Osteoblast (primary cell): ENCODE data around the gene NOX5. TPM values are rescaled to one million over a fixed set of nuclear protein-coding genes. Genes with fewer than 3 reads are reported as not detected.

Experiments
- DNase-seq: peaks from one replicate; pipeline ENCODE4 v3.0.0; 2011; ENCODE audit warnings: low spot score, mixed read lengths; ENCODE audit not compliant: insufficient read length; ENCODE audit errors: missing footprints
- H2AFZ ChIP-seq: 2 replicates; pipeline ENCODE4 v1.6.0; 2011; ENCODE audit warnings: mild to moderate bottlenecking, low read length
- H3K27ac ChIP-seq: 2 replicates; pipeline ENCODE4 v1.5.1; 2011; ENCODE audit warnings: mild to moderate bottlenecking, low read depth, low read length, moderate library complexity
- H3K27me3 ChIP-seq: 2 replicates; pipeline ENCODE4 v1.6.0; 2012; ENCODE audit warnings: mild to moderate bottlenecking, control low read depth, inconsistent platforms, low read length, moderate library complexity; ENCODE audit not compliant: insufficient read depth
- H3K36me3 ChIP-seq: 2 replicates; pipeline ENCODE4 v1.5.1; 2011; ENCODE audit warnings: mild to moderate bottlenecking, low read length, control low read depth, moderate library complexity; ENCODE audit not compliant: insufficient read depth
- H3K4me1 ChIP-seq: 2 replicates; pipeline ENCODE4 v1.5.1; 2011; ENCODE audit warnings: mild to moderate bottlenecking, low read length, control low read depth, moderate library complexity; ENCODE audit not compliant: insufficient read depth
- H3K4me2 ChIP-seq: 2 replicates; pipeline ENCODE4 v1.6.0; 2011; ENCODE audit warnings: mild to moderate bottlenecking, low read length; ENCODE audit not compliant: insufficient read depth
- H3K4me3 ChIP-seq: fragments of 200-600 bp; sonication (generic); 3 replicates; pipeline ENCODE4 v1.5.1; 2012; ENCODE audit warnings: mild to moderate bottlenecking, low read length, inconsistent platforms; ENCODE audit not compliant: insufficient read depth
- H3K79me2 ChIP-seq: 2 replicates; pipeline ENCODE4 v1.6.0; 2012; ENCODE audit warnings: mild to moderate bottlenecking, low read length, control low read depth, inconsistent platforms; ENCODE audit not compliant: insufficient read depth
- H3K9me3 ChIP-seq: 2 replicates; pipeline ENCODE4 v1.5.1; 2011; ENCODE audit warnings: low read depth, low read length, control low read depth
- H4K20me1 ChIP-seq: 2 replicates; pipeline ENCODE4 v1.6.0; 2012; ENCODE audit warnings: mild to moderate bottlenecking, low read length, control low read depth; ENCODE audit not compliant: insufficient read depth
- total RNA-seq: library from RNA; depleted of rRNA; stranded (reverse); fragments of >200 nt; gene quantifications from 2 replicates; pipeline ENCODE4 v1.2.3, GENCODE V29; 2012
- TF ChIP-seq, protein P1 (sequence below): IDR thresholded peaks from 2 replicates; pipeline ENCODE4 v1.5.1; 2011; ENCODE audit warnings: mild to moderate bottlenecking, low read depth, low read length, moderate library complexity; ENCODE audit errors: extremely low read depth

Gene NOX5
- total RNA-seq, 1 donor: 0.36 TPM

DNA sequence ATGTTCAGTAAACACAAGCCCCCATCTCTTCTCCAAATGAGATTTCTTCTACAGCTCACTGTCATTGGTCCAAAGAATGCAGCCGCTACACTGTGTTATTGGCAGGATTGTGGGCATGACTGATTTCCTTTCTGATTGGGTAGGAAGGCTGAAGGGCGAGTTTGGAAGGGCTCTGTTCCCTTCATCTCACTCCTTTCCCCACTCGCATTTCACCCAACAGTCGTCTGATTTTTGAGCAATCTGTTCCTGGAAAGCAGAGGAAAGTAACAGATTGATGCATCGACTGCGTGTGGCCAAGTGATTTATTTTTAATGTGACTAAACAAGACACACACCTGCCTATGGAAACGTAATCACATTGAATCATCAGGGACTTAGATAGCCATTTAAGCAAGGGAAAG is 55.5 kb downstream of the NOX5 start:
- Histone ChIP-seq H3K4me2 (no peak overlapping the region), H3K4me3 (no peak overlapping the region), H4K20me1 (no peaks in the 10 kb centered on the region), H2AFZ (no peak overlapping the region), H3K36me3 (no peaks in the 10 kb centered on the region), H3K4me1 (peaks cover 6% of the 10 kb centered on the region), H3K27me3 (peaks cover 3% of the 10 kb centered on the region), H3K9me3 (peaks cover 2% of the 10 kb centered on the region), H3K27ac (no peak overlapping the region), H3K79me2 (no peaks in the 10 kb centered on the region)
- TF ChIP-seq, protein P1, sequence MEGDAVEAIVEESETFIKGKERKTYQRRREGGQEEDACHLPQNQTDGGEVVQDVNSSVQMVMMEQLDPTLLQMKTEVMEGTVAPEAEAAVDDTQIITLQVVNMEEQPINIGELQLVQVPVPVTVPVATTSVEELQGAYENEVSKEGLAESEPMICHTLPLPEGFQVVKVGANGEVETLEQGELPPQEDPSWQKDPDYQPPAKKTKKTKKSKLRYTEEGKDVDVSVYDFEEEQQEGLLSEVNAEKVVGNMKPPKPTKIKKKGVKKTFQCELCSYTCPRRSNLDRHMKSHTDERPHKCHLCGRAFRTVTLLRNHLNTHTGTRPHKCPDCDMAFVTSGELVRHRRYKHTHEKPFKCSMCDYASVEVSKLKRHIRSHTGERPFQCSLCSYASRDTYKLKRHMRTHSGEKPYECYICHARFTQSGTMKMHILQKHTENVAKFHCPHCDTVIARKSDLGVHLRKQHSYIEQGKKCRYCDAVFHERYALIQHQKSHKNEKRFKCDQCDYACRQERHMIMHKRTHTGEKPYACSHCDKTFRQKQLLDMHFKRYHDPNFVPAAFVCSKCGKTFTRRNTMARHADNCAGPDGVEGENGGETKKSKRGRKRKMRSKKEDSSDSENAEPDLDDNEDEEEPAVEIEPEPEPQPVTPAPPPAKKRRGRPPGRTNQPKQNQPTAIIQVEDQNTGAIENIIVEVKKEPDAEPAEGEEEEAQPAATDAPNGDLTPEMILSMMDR: no peak
- no peak for DNase-seq

DNA sequence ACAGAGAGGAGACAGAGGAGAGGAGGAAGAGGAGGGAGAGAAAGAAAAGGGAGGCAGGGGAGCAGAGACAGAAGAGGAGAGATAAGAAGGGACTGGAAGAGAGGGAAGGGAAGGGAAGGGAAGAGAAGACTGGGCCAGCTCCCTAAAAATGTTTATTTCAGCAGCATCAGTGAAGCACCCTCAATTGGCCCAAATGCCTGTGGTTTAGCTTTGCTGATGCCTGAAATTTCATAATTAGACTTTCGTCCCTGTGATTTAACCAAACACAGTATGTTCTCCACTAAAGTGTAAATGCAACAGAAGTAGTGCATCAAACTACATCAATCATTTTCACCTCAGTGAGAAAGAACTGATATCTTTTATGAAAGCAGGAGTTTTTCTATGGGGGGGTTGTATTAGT is 55.9 kb downstream of the NOX5 start:
- H4K20me1 ChIP-seq: no peaks in the 10 kb centered on the region

DNA sequence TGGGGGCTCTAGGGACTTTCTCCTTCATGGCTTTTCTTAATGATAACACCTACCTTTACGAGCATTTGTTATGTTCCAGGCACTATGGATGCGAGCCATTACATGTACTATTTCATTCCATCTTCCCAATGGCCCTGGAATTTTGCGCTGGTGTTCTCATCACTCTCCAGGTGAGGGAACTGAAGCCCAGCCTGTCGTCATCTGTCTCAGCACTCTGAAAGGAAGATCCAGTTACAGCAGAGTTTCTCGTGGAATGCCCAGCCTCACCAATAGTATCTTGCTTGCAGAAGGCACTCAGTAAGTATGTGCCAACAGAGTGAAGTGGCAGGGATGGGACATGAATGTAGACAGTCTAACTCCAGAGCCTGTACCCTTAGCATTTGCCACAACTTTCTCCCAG is 56.8 kb downstream of the NOX5 start:
- Histone ChIP-seq H4K20me1 (no peaks in the 10 kb centered on the region), H3K4me2 (no peak overlapping the region), H3K9me3 (peaks cover 2% of the 10 kb centered on the region), H3K4me1 (peaks cover 6% of the 10 kb centered on the region), H3K27me3 (peaks cover 3% of the 10 kb centered on the region), H2AFZ (no peak overlapping the region), H3K79me2 (no peaks in the 10 kb centered on the region), H3K27ac (no peak overlapping the region), H3K36me3 (no peaks in the 10 kb centered on the region), H3K4me3 (no peak overlapping the region)
- TF ChIP-seq, protein P1: no peak
- no peak for DNase-seq

More for the DNA sequence above, 55.9 kb downstream of the NOX5 start:
- H3K27ac ChIP-seq: no peak overlapping the region
- TF ChIP-seq, protein P1: no peak
- DNase-seq: no peak
- H3K9me3 ChIP-seq: peaks cover 2% of the 10 kb centered on the region
- H3K4me2 ChIP-seq: no peak overlapping the region
- no peak overlapping the region for H2AFZ ChIP-seq
- H3K79me2 ChIP-seq: no peaks in the 10 kb centered on the region
- peaks cover 6% of the 10 kb centered on the region for H3K4me1 ChIP-seq
- H3K27me3 ChIP-seq: peaks cover 3% of the 10 kb centered on the region
- no peak overlapping the region for H3K4me3 ChIP-seq
- H3K36me3 ChIP-seq: no peaks in the 10 kb centered on the region

DNA sequence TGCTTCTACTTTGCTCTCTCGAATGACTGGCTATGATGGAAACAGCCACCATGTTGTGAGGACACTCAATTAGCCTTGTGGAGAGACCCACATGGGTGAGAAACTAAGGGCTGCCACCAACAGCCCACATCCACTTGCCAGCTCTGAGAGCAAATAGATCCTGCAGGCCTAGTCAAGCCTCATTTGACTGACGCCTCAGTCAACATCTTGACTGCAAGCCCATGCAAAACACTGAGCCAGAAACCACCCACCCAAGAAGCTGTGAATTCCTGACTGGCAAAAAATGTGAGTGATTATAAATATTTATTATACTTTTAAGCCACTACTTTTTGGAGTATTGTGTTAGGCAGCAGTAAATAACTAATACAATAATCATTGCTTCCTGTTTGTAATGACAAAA is 58.4 kb downstream of the NOX5 start:
- peaks cover 3% of the 10 kb centered on the region for H3K27me3 ChIP-seq
- H3K79me2 ChIP-seq: no peaks in the 10 kb centered on the region
- peaks cover 2% of the 10 kb centered on the region for H3K9me3 ChIP-seq
- no peaks in the 10 kb centered on the region for H3K36me3 ChIP-seq
- H3K4me3 ChIP-seq: no peak overlapping the region
- no peak for DNase-seq
- no peaks in the 10 kb centered on the region for H4K20me1 ChIP-seq
- no peak overlapping the region for H2AFZ ChIP-seq
- no peak overlapping the region for H3K4me2 ChIP-seq
- no peak overlapping the region for H3K27ac ChIP-seq
- TF ChIP-seq, protein P1: no peak
- peaks cover 6% of the 10 kb centered on the region for H3K4me1 ChIP-seq
